Measurements from ENCODE around the gene CDCA8.

DNA sequence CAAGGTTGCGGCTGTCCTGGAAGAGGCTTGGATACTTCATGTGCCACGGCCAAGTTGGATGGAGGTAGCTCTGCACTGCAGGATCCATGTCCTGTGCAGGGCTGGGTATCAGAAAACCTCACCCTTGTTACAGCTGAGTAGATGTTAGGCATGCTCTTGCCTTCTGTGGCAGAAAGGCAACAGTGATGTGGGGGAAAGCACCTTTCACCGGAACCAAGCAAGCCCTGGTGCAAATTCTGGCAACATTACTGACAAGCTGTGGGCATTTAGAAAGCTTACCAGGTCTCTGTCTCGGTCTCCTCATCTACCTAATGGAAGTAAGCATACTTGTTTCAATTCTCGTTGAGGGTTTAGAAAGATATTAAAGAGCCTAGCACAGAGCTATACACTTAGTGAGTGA, 14.5 kb upstream of the CDCA8 start:
- TF ChIP-seq POLR2A (IDR thresholded peaks at IDR 0.05; ENCODE audit: low read length) = no peak
- TF ChIP-seq GATA1 (IDR thresholded peaks at IDR 0.05; ENCODE audit: low read depth, low read length) = no peak
